Progenitor cell of endocrine pancreas (in vitro differentiated cells): Measurements from ENCODE around the gene AGPAT4. TPM values are rescaled to one million over a fixed set of nuclear protein-coding genes. Genes with fewer than 3 reads are reported as not detected.

ENCODE experiments used
- DNase-seq: peaks from one replicate; pipeline ENCODE4 v3.0.0; 2021; ENCODE audit warnings: low spot score; ENCODE audit not compliant: unreplicated experiment
- H3K27ac Mint-ChIP-seq: 2 replicates; pipeline ENCODE4 v1.8.0; 2021; ENCODE audit warnings: mild to moderate bottlenecking, moderate library complexity, mixed read lengths
- H3K27me3 Mint-ChIP-seq: 2 replicates; pipeline ENCODE4 v1.8.0; 2021; ENCODE audit warnings: mixed read lengths
- H3K36me3 Mint-ChIP-seq: 2 replicates; pipeline ENCODE4 v1.8.0; 2022; ENCODE audit warnings: mixed read lengths; ENCODE audit not compliant: insufficient read depth
- H3K4me1 Mint-ChIP-seq: 2 replicates; pipeline ENCODE4 v1.8.0; 2021; ENCODE audit warnings: low read depth, mixed read lengths
- H3K4me3 Mint-ChIP-seq: 2 replicates; pipeline ENCODE4 v1.8.0; 2021; ENCODE audit warnings: low read depth, mild to moderate bottlenecking, moderate library complexity, mixed read lengths
- H3K9me3 Mint-ChIP-seq: 2 replicates; pipeline ENCODE4 v1.8.0; 2021; ENCODE audit warnings: low read depth, mixed read lengths
- CTCF ChIP-seq: fragments of 200-600 bp; sonication (generic); IDR thresholded peaks from one replicate; pipeline ENCODE4 v1.5.0; 2021; ENCODE audit warnings: antibody characterized with exemption, mild to moderate bottlenecking; ENCODE audit not compliant: unreplicated experiment
- total RNA-seq: library from RNA; stranded (reverse); gene quantifications from 2 replicates; pipeline ENCODE4 v1.2.1, GENCODE V29; 2021

AGPAT4 gene
- total RNA-seq, 1 donor from 2014 or later, result 43.7 TPM

GRCh38 chr6:161279677-161280415 is 6.0 kb upstream of the AGPAT4 start:
- H3K9me3 Mint-ChIP-seq, result peaks cover 11% of the 10 kb centered on the region

GRCh38 chr6:161276605-161277155 is 2.8 kb upstream of the AGPAT4 start:
- Mint-ChIP-seq H3K9me3 (peaks cover 11% of the 10 kb centered on the region), H3K36me3 (no peaks in the 10 kb centered on the region), H3K27me3 (peaks cover 6% of the 10 kb centered on the region), H3K4me3 (no peak overlapping the region), H3K4me1 (peaks cover 15% of the 10 kb centered on the region), H3K27ac (no peak overlapping the region)
- no peak for DNase-seq
- no peak for TF ChIP-seq CTCF

More at GRCh38 chr6:161279677-161280415, 6.0 kb upstream of the AGPAT4 start:
- Mint-ChIP-seq H3K27me3 (peaks cover 6% of the 10 kb centered on the region), H3K36me3 (no peaks in the 10 kb centered on the region), H3K4me1 (peaks cover 2% of the 10 kb centered on the region), H3K4me3 (no peak overlapping the region), H3K27ac (no peak overlapping the region)
- no peak for TF ChIP-seq CTCF
- DNase-seq, result no peak

- no peak for TF ChIP-seq CTCF
- Mint-ChIP-seq H3K4me3 (peak overlapping the region; percentile 1), H3K36me3 (peaks cover 5% of the 10 kb centered on the region), H3K27ac (no peak overlapping the region), H3K4me1 (peaks cover 24% of the 10 kb centered on the region), H3K9me3 (no peaks in the 10 kb centered on the region), H3K27me3 (no peaks in the 10 kb centered on the region)
- no peak for DNase-seq
These were observed 1.0 kb upstream of the AGPAT4 start for GRCh38 chr6:161274898-161275297.

- H3K36me3 Mint-ChIP-seq, result peaks cover 7% of the 10 kb centered on the region
- no peak for DNase-seq
- H3K4me1 Mint-ChIP-seq, result peaks cover 25% of the 10 kb centered on the region
- no peaks in the 10 kb centered on the region for H3K9me3 Mint-ChIP-seq
- no peak for TF ChIP-seq CTCF
- H3K4me3 Mint-ChIP-seq, result peak overlapping the region; percentile 84
- H3K27me3 Mint-ChIP-seq, result no peaks in the 10 kb centered on the region
- H3K27ac Mint-ChIP-seq, result peak overlapping the region; percentile 97
These were observed 612 bp upstream of the AGPAT4 start for GRCh38 chr6:161274488-161274858.

- peaks cover 25% of the 10 kb centered on the region for H3K4me1 Mint-ChIP-seq
- peak overlapping the region; percentile 97 for H3K27ac Mint-ChIP-seq
- DNase-seq, result no peak
- H3K9me3 Mint-ChIP-seq, result no peaks in the 10 kb centered on the region
- no peaks in the 10 kb centered on the region for H3K27me3 Mint-ChIP-seq
- TF ChIP-seq CTCF, result no peak
- H3K36me3 Mint-ChIP-seq, result peaks cover 11% of the 10 kb centered on the region
- H3K4me3 Mint-ChIP-seq, result peak overlapping the region; percentile 84
These were observed 548 bp downstream of the AGPAT4 start for GRCh38 chr6:161273274-161273751.
